ENCODE measurements around the gene ANAPC2. TPM values are rescaled to one million over a fixed set of nuclear protein-coding genes. Genes with fewer than 3 reads are reported as not detected.

ANAPC2 gene
- total and polyA plus RNA-seq, 4 donors = 9.3 to 32.6 (median 19.6) TPM

- no peak for DNase-seq (ENCODE audit: low spot score)
- Histone ChIP-seq H3K4me3 (ENCODE audit: low read depth in 1 of 3, low read length in 3 of 3) (no peak overlapping the region), H3K36me3 (ENCODE audit: control insufficient read depth in 4 of 4, insufficient read depth in 3 of 4, low read depth in 1 of 4, low read length in 3 of 4) (no peaks in the 10 kb centered on the region), H3K27me3 (ENCODE audit: control insufficient read depth in 4 of 4, insufficient read depth in 4 of 4, low read length in 3 of 4) (peaks cover 7 to 16% (median 9%) of the 10 kb centered on the region in 4 donors), H3K9me3 (ENCODE audit: control insufficient read depth in 4 of 4, low read length in 3 of 4) (no peaks in the 10 kb centered on the region), H3K4me1 (ENCODE audit: control insufficient read depth in 4 of 4, insufficient read depth in 4 of 4, low read length in 3 of 4) (no peaks in the 10 kb centered on the region), H3K9ac (ENCODE audit: low read depth in 1 of 2, low read length in 2 of 2) (no peak overlapping the region), H3K27ac (ENCODE audit: low read depth in 1 of 2, low read length in 2 of 2) (no peak overlapping the region)
- no peak for TF ChIP-seq RXRA (IDR thresholded peaks at IDR 0.05)
- TF ChIP-seq NR2F2 (IDR thresholded peaks at IDR 0.05) = no peak
- TF ChIP-seq HNF4G (IDR thresholded peaks at IDR 0.05) = no peak
- TF ChIP-seq FOXA1 (IDR thresholded peaks at IDR 0.05) = no peak
- TF ChIP-seq ZBTB33 (IDR thresholded peaks at IDR 0.05) = no peak
- TF ChIP-seq SP1 (IDR thresholded peaks at IDR 0.05) = no peak
- no peak for TF ChIP-seq CTCF (IDR thresholded peaks at IDR 0.05; ENCODE audit: low read depth, low read length, missing input control)
- no peak for TF ChIP-seq JUND (IDR thresholded peaks at IDR 0.05)
- TF ChIP-seq MAX (IDR thresholded peaks at IDR 0.05) = no peak
- TF ChIP-seq YY1 (IDR thresholded peaks at IDR 0.05) = no peak
- TF ChIP-seq ATF3 (IDR thresholded peaks at IDR 0.05) = no peak
- no peak for TF ChIP-seq FOXA2 (IDR thresholded peaks at IDR 0.05)
- TF ChIP-seq GABPA (IDR thresholded peaks at IDR 0.05 in 1 of 2, conservative IDR thresholded peaks at IDR 0.05 in 1 of 2) = no peak
- TF ChIP-seq REST (IDR thresholded peaks at IDR 0.05) = no peak
- TF ChIP-seq TAF1 (conservative IDR thresholded peaks at IDR 0.05) = no peak
- WGBS = 73% methylated on average over 17 of the region's 17 CpGs
These were observed 47.1 kb downstream of the ANAPC2 start for GRCh38 chr9:137141050-137141810.
